Tibial nerve (tissue), 4 donors: ENCODE measurements around the gene DIP2B. TPM values are rescaled to one million over a fixed set of nuclear protein-coding genes. Genes with fewer than 3 reads are reported as not detected.

ENCODE experiments used
- DNase-seq, 2 donors: peaks; one replicate each; pipeline ENCODE4 v3.0.0-alpha.2; 2019; ENCODE audit warnings: low spot score in 2 of 2
- H3K27ac ChIP-seq, 4 donors: fragments of 200-600 bp; sonication (generic) in 3 of 4; one replicate each; pipeline ENCODE4 v1.5.1; 2017 to 2019; ENCODE audit warnings: mild to moderate bottlenecking in 1 of 4
- H3K27me3 ChIP-seq, 2 donors: fragments of 200-600 bp; sonication (generic) in 1 of 2; one replicate each; pipeline versions ENCODE4 v1.5.1 to v1.6.0; 2017 to 2019
- H3K36me3 ChIP-seq, 3 donors: fragments of 200-600 bp; sonication (generic); one replicate each; pipeline ENCODE4 v1.5.1; 2018 to 2019
- H3K4me1 ChIP-seq, 4 donors: fragments of 200-600 bp; sonication (generic) in 3 of 4; one replicate each; pipeline ENCODE4 v1.5.1; 2017 to 2019
- H3K4me3 ChIP-seq, 4 donors: fragments of 200-600 bp; sonication (generic) in 3 of 4; one replicate each; pipeline ENCODE4 v1.5.1; 2017 to 2019; ENCODE audit warnings: mild to moderate bottlenecking in 1 of 4, moderate library complexity in 1 of 4
- H3K9me3 ChIP-seq, 4 donors: fragments of 200-600 bp; sonication (generic) in 3 of 4; one replicate each; pipeline ENCODE4 v1.5.1; 2017 to 2019
- EP300 ChIP-seq, 2 donors: sonication (generic); formaldehyde crosslinking; IDR thresholded peaks; one replicate each; pipeline ENCODE4 v1.6.1; 2017; ENCODE audit warnings: antibody characterized with exemption in 2 of 2, mild to moderate bottlenecking in 1 of 2
- POLR2A ChIP-seq, 2 donors: fragments of 450-650 bp; IDR thresholded peaks; one replicate each; pipeline ENCODE4 v1.6.1; 2017; ENCODE audit warnings: antibody characterized with exemption in 2 of 2, mild to moderate bottlenecking in 2 of 2, moderate library complexity in 2 of 2
- WGBS, 2 donors: methylation state at CpG; one replicate each; pipeline ENCODE4 v1.1.5; 2018; 5-methylcytosine and 5-hydroxymethylcytosine counted together
- total RNA-seq, 4 donors: library from RNA; depleted of rRNA; stranded (reverse); fragments of >200 nt; gene quantifications; one replicate each; pipeline ENCODE4 v1.1.0, GENCODE V29; 2016
- TF ChIP-seq, protein P1 (sequence below), 5 experiments: fragments of 200-600 bp in 3 of 5; fragments of 450-650 bp in 2 of 5; sonication (generic) in 3 of 5; IDR thresholded peaks; one replicate each; pipeline ENCODE4 v1.5.1; 2016 to 2019; ENCODE audit warnings: antibody characterized with exemption in 5 of 5, mild to moderate bottlenecking in 3 of 5, moderate library complexity in 2 of 5

DIP2B gene
- total RNA-seq, 4 donors from 2014 or later: 38.6 to 59.0 (median 44.8) TPM

DNA sequence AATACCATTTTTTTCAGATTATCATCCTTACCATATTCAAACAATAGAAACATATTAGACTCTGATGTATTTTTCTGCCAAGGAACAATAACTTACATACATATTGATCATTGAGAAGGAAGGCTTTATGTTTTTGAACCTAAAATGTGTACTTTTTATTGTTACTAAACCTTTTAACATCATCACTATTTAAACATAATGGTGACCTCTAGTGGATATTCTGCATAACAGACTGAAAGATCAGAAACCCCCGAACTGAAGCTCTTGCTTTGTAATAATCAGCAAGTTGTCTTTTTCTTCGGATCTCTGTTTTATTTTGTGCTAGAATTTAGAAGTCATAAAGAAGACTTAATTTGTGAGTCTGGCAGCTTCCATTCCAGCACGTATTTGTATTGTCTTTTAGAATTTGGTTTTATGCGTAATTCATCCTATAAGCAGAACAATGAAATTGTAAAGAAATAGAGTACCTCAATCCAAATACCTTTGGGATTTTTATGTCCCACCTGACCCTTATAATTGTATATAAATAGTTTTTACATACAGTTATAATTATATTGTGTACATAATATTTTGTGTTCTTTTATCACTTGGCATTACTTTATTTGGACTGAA lies 133.2 kb downstream of the DIP2B start:
- 22% methylated on average over 4 of the region's 4 CpGs for WGBS, 2 donors

DNA sequence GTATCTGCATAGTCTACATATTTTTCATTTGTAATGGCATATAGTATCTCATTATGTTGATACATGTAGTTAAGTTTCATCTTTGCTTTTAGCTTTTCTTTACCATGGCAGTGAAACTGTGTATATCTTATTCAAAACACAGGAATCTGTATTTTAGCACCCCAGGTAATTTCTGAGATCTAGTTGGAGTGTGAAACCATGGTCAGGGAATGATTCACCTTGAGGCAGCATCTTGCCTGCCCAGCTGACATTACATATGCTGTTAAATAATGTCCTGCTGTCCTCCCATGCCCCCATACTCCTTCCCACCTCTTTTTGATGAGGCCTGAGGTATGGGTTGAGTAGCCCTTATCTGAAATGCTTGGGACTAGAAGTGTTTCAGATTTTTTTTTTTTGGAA lies 133.7 kb downstream of the DIP2B start:
- peaks cover 0 to 65% (median 14%) of the 10 kb centered on the region in 4 donors for H3K4me1 ChIP-seq
- no peak for DNase-seq
- H3K27ac ChIP-seq: peak overlapping the region in 1 of 4 donors; percentile 73
- no peak overlapping the region for H3K4me3 ChIP-seq
- no peaks in the 10 kb centered on the region for H3K27me3 ChIP-seq
- no peaks in the 10 kb centered on the region for H3K36me3 ChIP-seq
- TF ChIP-seq, protein P1, sequence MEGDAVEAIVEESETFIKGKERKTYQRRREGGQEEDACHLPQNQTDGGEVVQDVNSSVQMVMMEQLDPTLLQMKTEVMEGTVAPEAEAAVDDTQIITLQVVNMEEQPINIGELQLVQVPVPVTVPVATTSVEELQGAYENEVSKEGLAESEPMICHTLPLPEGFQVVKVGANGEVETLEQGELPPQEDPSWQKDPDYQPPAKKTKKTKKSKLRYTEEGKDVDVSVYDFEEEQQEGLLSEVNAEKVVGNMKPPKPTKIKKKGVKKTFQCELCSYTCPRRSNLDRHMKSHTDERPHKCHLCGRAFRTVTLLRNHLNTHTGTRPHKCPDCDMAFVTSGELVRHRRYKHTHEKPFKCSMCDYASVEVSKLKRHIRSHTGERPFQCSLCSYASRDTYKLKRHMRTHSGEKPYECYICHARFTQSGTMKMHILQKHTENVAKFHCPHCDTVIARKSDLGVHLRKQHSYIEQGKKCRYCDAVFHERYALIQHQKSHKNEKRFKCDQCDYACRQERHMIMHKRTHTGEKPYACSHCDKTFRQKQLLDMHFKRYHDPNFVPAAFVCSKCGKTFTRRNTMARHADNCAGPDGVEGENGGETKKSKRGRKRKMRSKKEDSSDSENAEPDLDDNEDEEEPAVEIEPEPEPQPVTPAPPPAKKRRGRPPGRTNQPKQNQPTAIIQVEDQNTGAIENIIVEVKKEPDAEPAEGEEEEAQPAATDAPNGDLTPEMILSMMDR (IDR thresholded peaks at IDR 0.05): no peak
- TF ChIP-seq EP300 (IDR thresholded peaks at IDR 0.05): no peak
- no peak for TF ChIP-seq POLR2A (IDR thresholded peaks at IDR 0.05)
- no peaks in the 10 kb centered on the region for H3K9me3 ChIP-seq

More for the DNA sequence above, 133.2 kb downstream of the DIP2B start:
- Histone ChIP-seq H3K4me3 (no peak overlapping the region), H3K27me3 (no peaks in the 10 kb centered on the region), H3K9me3 (no peaks in the 10 kb centered on the region), H3K36me3 (no peaks in the 10 kb centered on the region), H3K27ac (peak overlapping the region in 2 of 4 donors; percentile 54 to 73), H3K4me1 (peaks cover 0 to 67% (median 14%) of the 10 kb centered on the region in 4 donors)
- TF ChIP-seq, protein P1 (IDR thresholded peaks at IDR 0.05): peak; percentile 53 to 73 (median 66)
- TF ChIP-seq EP300 (IDR thresholded peaks at IDR 0.05) (no peak), POLR2A (IDR thresholded peaks at IDR 0.05) (no peak)
- DNase-seq: no peak

DNA sequence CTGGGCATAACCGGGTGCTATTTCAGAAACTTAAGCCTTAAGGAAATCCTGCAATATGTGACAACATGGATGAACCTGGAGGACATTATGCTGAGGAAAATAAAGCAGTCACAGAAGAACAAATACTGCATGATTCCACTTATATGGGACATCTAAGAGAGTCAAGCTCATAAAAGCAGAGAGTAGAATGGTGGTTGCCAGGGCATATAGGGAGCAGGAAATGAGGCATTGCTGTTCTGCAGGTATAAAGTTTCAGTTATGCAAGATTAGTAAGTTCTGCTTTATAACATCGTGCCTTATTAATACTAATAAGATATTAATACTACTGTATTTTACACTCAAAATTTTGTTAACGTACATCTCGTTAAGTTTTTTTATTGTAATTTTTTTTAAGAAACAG lies 134.9 kb downstream of the DIP2B start:
- Histone ChIP-seq H3K27me3 (no peaks in the 10 kb centered on the region), H3K4me1 (peaks cover 0 to 53% (median 7%) of the 10 kb centered on the region in 4 donors), H3K27ac (peak overlapping the region in 1 of 4 donors; percentile 73), H3K9me3 (no peaks in the 10 kb centered on the region), H3K36me3 (no peaks in the 10 kb centered on the region), H3K4me3 (no peak overlapping the region)
- TF ChIP-seq, protein P1 (IDR thresholded peaks at IDR 0.05): no peak
- TF ChIP-seq EP300 (IDR thresholded peaks at IDR 0.05) (no peak), POLR2A (IDR thresholded peaks at IDR 0.05) (no peak)
- 90 to 91% methylated on average over 4 of the region's 4 CpGs for WGBS, 2 donors
- no peak for DNase-seq

DNA sequence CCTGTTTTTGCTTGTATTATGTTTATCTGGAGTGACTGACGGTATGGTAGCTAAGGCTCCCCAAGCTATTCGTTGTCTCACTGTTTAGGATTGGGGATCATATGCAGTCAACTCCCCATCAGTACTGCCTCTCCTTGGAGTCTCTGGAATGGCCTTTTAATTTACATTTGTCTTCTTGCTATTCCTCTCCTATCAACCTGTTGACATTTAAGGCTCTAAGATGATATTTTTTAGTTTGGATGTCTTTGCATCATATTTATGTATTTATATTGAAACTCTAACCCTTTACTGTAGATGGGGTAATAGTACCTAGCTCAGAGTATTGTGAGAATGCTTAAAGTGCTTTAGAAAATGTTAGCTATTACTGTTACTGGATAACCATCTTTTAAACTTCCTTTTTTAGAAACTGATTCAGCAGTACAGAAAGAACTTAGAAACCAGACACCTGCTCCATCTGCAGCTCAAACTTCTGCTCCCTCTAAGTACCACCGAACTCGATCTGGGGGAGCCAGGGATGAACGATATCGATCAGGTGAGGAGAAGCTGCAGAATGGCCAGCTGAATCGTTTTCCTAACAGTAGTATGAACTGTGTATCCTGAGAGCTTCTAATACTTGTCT lies 135.6 kb downstream of the DIP2B start:
- Histone ChIP-seq H3K27ac (peak overlapping the region in 1 of 4 donors; percentile 29), H3K4me1 (peaks cover 0 to 46% (median 5%) of the 10 kb centered on the region in 4 donors), H3K4me3 (no peak overlapping the region), H3K27me3 (no peaks in the 10 kb centered on the region), H3K9me3 (no peaks in the 10 kb centered on the region), H3K36me3 (no peaks in the 10 kb centered on the region)
- TF ChIP-seq, protein P1 (IDR thresholded peaks at IDR 0.05): no peak
- TF ChIP-seq EP300 (IDR thresholded peaks at IDR 0.05) (no peak), POLR2A (IDR thresholded peaks at IDR 0.05) (no peak)
- no peak for DNase-seq
- 85 to 87% methylated on average over 7 of the region's 7 CpGs for WGBS, 2 donors

DNA sequence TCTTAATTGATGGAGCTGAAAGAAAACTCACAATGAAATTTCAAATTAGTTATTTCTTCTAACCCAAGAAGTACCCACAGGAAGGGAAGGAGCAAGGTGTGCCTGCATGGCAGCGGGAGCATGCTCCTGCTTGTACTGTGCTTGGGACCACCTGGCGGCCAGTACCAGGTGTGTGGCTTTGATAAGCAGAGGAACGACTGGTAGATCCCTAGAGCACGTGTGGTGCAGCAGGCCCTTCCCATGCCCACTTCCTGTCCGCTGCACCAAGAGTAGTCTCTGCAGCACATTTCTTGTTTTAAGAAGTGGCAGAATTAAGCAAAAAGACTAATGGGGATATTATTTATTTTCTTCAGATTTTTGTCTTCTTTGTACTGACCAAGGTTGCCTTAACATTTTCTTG lies 136.8 kb downstream of the DIP2B start:
- Histone ChIP-seq H3K4me3 (no peak overlapping the region), H3K9me3 (no peaks in the 10 kb centered on the region), H3K36me3 (no peaks in the 10 kb centered on the region), H3K4me1 (peaks cover 0 to 34% (median 3%) of the 10 kb centered on the region in 4 donors), H3K27ac (no peak overlapping the region), H3K27me3 (no peaks in the 10 kb centered on the region)
- no peak for DNase-seq
- WGBS, 2 donors: 70 to 72% methylated on average over 5 of the region's 5 CpGs
- TF ChIP-seq, protein P1 (IDR thresholded peaks at IDR 0.05): no peak
